OCI-LY7 (cell line): ENCODE data around the gene TRAF3. TPM values are rescaled to one million over a fixed set of nuclear protein-coding genes. Genes with fewer than 3 reads are reported as not detected.

ENCODE experiments used
- BruUV-seq: library from RNA; stranded (reverse); fragments of 400-500 nt; replicated peaks from 2 replicates; lab custom pipeline; 2021; lab: Mats Ljungman, UMichigan
- CTCF ChIA-PET: fragments of 300-600 bp; sonication (Branson Sonifier 250); formaldehyde crosslinking; loops from one replicate; lab custom pipeline; 2022; ENCODE audit warnings: antibody characterized with exemption; ENCODE audit not compliant: unreplicated experiment; lab: Charles Lee
- POLR2A ChIA-PET: fragments of 300-600 bp; sonication (Branson Sonifier 250); formaldehyde crosslinking; loops from one replicate; lab custom pipeline; 2022; ENCODE audit warnings: antibody characterized with exemption; lab: Charles Lee
- DNase-seq: peaks from one replicate; pipeline ENCODE4 v3.0.0-alpha.2; 2015; ENCODE audit warnings: low spot score
- H2AFZ ChIP-seq: fragments of 200-600 bp; sonication (generic), shearing (Covaris generic); 2 replicates; pipeline ENCODE4 v1.6.1; 2014; ENCODE audit warnings: mild to moderate bottlenecking, antibody characterized with exemption, low read length, moderate library complexity
- H3K27ac ChIP-seq: fragments of 200-600 bp; sonication (generic); 2 replicates; pipeline ENCODE4 v1.5.1; 2014; ENCODE audit warnings: mixed run types, low read depth, mild to moderate bottlenecking, moderate library complexity, low read length, inconsistent platforms; ENCODE audit not compliant: poor library complexity, severe bottlenecking
- H3K36me3 ChIP-seq: fragments of 200-600 bp; sonication (generic); 2 replicates; pipeline ENCODE4 v1.6.1; 2014; ENCODE audit warnings: mild to moderate bottlenecking, antibody characterized with exemption, low read length, moderate library complexity, mixed read lengths; ENCODE audit not compliant: insufficient read depth
- H3K4me1 ChIP-seq: fragments of 200-600 bp; sonication (generic); 2 replicates; pipeline ENCODE4 v1.5.1; 2014; ENCODE audit warnings: mild to moderate bottlenecking, low read length; ENCODE audit not compliant: insufficient read depth, poor library complexity, severe bottlenecking
- H3K4me2 ChIP-seq: fragments of 200-600 bp; sonication (generic); 2 replicates; pipeline ENCODE4 v1.6.1; 2014; ENCODE audit warnings: mild to moderate bottlenecking, low read length
- H3K4me3 ChIP-seq: fragments of 200-600 bp; sonication (generic); 2 replicates; pipeline ENCODE4 v1.5.1; 2014; ENCODE audit warnings: mild to moderate bottlenecking, low read depth, low read length; ENCODE audit not compliant: poor library complexity, severe bottlenecking
- H3K79me2 ChIP-seq: fragments of 200-600 bp; sonication (generic); 2 replicates; pipeline ENCODE4 v1.6.1; 2016; ENCODE audit warnings: low read depth, mild to moderate bottlenecking, low read length, moderate library complexity, mixed read lengths; ENCODE audit not compliant: insufficient read depth
- H3K9me2 ChIP-seq: fragments of 200-600 bp; sonication (generic); 2 replicates; pipeline ENCODE4 v1.6.1; 2016; ENCODE audit warnings: mild to moderate bottlenecking, low read length, mixed read lengths; ENCODE audit not compliant: insufficient read depth
- H3K9me3 ChIP-seq: fragments of 200-600 bp; sonication (generic); 2 replicates; pipeline ENCODE4 v1.6.1; 2014; ENCODE audit warnings: mild to moderate bottlenecking, mixed run types, low read length, mixed read lengths
- H4K20me1 ChIP-seq: fragments of 200-600 bp; sonication (generic); 2 replicates; pipeline ENCODE4 v1.6.1; 2014; ENCODE audit warnings: mild to moderate bottlenecking, antibody characterized with exemption, low read length, moderate library complexity, mixed read lengths; ENCODE audit not compliant: insufficient read depth
- EZH2phosphoT487 ChIP-seq: fragments of 200-600 bp; sonication (generic); IDR thresholded peaks from 2 replicates; pipeline ENCODE4 v1.6.1; 2018; ENCODE audit warnings: low read depth, borderline replicate concordance, mild to moderate bottlenecking, mixed run types, antibody characterized with exemption, low read length, moderate library complexity, mixed read lengths
- intact Hi-C: fragments of 100-400 bp; cut with micrococcal nuclease; formaldehyde crosslinking; loops from one replicate; pipeline ENCODE4 v1.10.0; 2022; ENCODE audit not compliant: unreplicated experiment
- total RNA-seq, 2 experiments: library from RNA; depleted of rRNA in 1 of 2; stranded (reverse); fragments of >200 nt in 1 of 2; shearing (Covaris generic) in 1 of 2; gene quantifications; 2 replicates each; pipeline ENCODE4 v1.2.3, GENCODE V29; 2014 to 2022
- TF ChIP-seq, protein P1 (sequence below): fragments of 200-600 bp; sonication (generic); conservative IDR thresholded peaks from 2 replicates; pipeline ENCODE4 v1.5.1; 2014; ENCODE audit warnings: mild to moderate bottlenecking, antibody characterized with exemption, low read length, moderate library complexity, mixed read lengths

Gene TRAF3
- total RNA-seq, 2 experiments from 2014 or later = 0.82 to 2.9 TPM

DNA sequence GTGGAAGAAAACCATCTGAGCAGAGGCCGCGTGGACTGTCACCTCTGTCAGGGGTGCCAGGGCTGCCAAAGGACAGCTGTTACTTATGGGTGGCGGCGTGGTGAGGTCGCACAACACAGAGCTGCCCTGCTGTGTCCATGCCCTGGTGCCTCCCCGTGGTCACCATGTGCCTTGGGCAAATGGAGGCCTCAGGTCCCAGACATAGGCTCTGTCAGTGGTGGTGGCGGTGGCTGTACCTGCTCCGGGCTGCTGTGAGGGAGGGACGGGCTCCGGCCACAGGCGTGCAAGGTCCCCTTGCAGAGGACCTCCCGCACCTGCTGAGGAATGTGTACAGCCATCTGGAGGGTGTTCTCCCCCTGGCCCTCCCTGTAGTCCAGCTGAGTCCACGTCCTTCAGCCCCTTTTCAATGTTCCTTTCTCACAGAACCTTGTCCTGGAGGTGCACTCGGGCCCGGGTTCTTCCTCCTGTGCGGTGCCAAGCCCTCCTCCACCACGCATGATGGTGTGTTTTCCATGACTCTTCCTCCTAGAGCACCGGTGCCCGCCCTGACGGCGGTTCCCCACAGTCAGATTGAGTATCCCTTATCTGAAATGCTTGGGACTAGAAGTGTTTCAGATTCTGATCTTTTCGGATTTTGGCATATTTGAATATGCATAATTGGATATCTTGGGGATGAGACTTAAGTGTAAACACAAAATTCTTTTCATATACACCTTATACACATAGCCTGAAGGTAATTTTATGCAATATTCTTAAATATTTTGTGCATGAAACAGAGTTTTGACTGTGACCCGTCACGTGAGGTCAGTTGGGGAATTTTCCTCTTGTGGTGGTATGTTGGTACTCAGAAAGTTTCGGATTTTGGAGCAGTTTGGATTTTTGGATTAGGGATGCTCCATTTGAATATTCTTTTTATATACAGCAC is 49.8 kb downstream of the TRAF3 start:
- ChIA-PET POLR2A (no interaction called here), CTCF (no interaction called here)
- Histone ChIP-seq H3K4me3 (no peak overlapping the region), H2AFZ (no peak overlapping the region), H3K9me2 (no peaks in the 10 kb centered on the region), H3K4me2 (no peak overlapping the region), H3K36me3 (no peaks in the 10 kb centered on the region), H3K27ac (no peak overlapping the region), H3K9me3 (no peaks in the 10 kb centered on the region), H3K79me2 (no peaks in the 10 kb centered on the region), H3K4me1 (no peaks in the 10 kb centered on the region), H4K20me1 (no peaks in the 10 kb centered on the region)
- intact Hi-C loops = no loop called here
- no peak for TF ChIP-seq EZH2phosphoT487
- TF ChIP-seq, protein P1, sequence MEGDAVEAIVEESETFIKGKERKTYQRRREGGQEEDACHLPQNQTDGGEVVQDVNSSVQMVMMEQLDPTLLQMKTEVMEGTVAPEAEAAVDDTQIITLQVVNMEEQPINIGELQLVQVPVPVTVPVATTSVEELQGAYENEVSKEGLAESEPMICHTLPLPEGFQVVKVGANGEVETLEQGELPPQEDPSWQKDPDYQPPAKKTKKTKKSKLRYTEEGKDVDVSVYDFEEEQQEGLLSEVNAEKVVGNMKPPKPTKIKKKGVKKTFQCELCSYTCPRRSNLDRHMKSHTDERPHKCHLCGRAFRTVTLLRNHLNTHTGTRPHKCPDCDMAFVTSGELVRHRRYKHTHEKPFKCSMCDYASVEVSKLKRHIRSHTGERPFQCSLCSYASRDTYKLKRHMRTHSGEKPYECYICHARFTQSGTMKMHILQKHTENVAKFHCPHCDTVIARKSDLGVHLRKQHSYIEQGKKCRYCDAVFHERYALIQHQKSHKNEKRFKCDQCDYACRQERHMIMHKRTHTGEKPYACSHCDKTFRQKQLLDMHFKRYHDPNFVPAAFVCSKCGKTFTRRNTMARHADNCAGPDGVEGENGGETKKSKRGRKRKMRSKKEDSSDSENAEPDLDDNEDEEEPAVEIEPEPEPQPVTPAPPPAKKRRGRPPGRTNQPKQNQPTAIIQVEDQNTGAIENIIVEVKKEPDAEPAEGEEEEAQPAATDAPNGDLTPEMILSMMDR = no peak
- no TSS peak for BruUV-seq
- no peak for DNase-seq

DNA sequence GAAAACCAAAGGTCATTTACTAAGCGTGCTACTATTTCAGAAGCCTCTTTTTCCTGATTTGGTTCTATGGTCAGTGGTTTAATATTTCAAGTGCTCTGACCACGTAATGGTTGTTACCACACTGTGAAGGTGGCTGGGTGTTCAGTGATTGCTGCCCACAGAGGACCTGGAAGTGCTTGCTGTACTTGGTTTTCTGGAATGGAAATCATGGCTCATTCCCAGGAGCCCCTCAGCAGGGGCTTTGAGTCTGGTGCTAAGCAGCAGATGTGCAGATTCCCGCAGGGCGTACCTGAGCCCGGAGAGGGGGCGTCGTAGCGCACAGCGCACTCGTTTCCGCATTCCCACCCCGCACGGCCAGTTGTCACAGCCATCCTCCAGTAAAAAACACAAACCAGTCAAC is 50.5 kb downstream of the TRAF3 start:
- Histone ChIP-seq H3K4me2 (no peak overlapping the region), H2AFZ (no peak overlapping the region), H3K36me3 (no peaks in the 10 kb centered on the region), H3K27ac (no peak overlapping the region), H4K20me1 (no peaks in the 10 kb centered on the region), H3K9me3 (no peaks in the 10 kb centered on the region), H3K9me2 (no peaks in the 10 kb centered on the region), H3K79me2 (no peaks in the 10 kb centered on the region), H3K4me3 (no peak overlapping the region), H3K4me1 (no peaks in the 10 kb centered on the region)
- DNase-seq = no peak
- TF ChIP-seq, protein P1 = no peak
- TF ChIP-seq EZH2phosphoT487 = no peak
- intact Hi-C loops = no loop called here
- POLR2A ChIA-PET = no interaction called here
- CTCF ChIA-PET = no interaction called here
- BruUV-seq = no TSS peak

DNA sequence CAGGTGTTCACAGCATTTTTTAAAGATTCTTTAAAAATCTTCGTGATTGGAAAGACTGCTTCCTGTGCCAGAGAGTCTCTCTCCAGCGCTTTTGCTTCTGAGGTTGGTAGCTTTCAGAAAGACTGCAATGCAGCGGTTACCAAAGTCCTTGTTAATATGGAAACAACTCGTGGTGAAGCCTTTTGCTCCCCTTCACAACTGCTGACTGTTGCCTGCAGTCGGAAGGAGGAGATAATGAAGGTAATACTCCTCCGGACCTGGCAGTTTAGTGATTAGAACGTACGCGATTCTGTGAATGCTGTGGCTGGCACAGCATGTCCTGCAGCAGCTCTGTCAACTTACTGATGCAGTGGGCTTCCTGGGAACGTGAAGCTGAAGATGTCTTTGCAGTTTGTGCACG is 50.9 kb downstream of the TRAF3 start:
- no TSS peak for BruUV-seq
- no peak overlapping the region for H3K4me3 ChIP-seq
- no peaks in the 10 kb centered on the region for H3K36me3 ChIP-seq
- H3K4me1 ChIP-seq = no peaks in the 10 kb centered on the region
- TF ChIP-seq, protein P1 = no peak
- no peak for TF ChIP-seq EZH2phosphoT487
- ChIA-PET POLR2A (no interaction called here), CTCF (no interaction called here)
- no peaks in the 10 kb centered on the region for H4K20me1 ChIP-seq
- H2AFZ ChIP-seq = no peak overlapping the region
- no peaks in the 10 kb centered on the region for H3K9me2 ChIP-seq
- intact Hi-C loops = no loop called here
- no peak for DNase-seq
- H3K79me2 ChIP-seq = no peaks in the 10 kb centered on the region
- H3K4me2 ChIP-seq = no peak overlapping the region
- no peaks in the 10 kb centered on the region for H3K9me3 ChIP-seq
- H3K27ac ChIP-seq = no peak overlapping the region
